K562 (cell line): Measurements from ENCODE around the gene JAK3. TPM values are rescaled to one million over a fixed set of nuclear protein-coding genes. Genes with fewer than 3 reads are reported as not detected.

Experiments used
- CAMTA2 ChIP-seq: fragments of 250-450 bp; sonication (Bioruptor Pico); conservative IDR thresholded peaks from 2 replicates; pipeline ENCODE4 v1.5.1; 2022
- CBX3 ChIP-seq, 2 experiments: IDR thresholded peaks; 1 replicate in 1 of 2; 2 replicates in 1 of 2; pipeline ENCODE4 v1.6.1; 2012; ENCODE audit warnings: inconsistent platforms in 2 of 2, low read length in 2 of 2, borderline replicate concordance in 1 of 2, control low read depth in 1 of 2
- CHD7 ChIP-seq: fragments of 200-600 bp; sonication (generic); IDR thresholded peaks from one replicate; pipeline ENCODE4 v1.6.1; 2012; ENCODE audit warnings: mild to moderate bottlenecking, low read depth, low read length, inconsistent platforms
- CREB3 ChIP-seq: fragments of 450-650 bp; conservative IDR thresholded peaks from 2 replicates; pipeline ENCODE4 v1.6.1; 2016; ENCODE audit warnings: missing genetic modification characterization, low read depth, mild to moderate bottlenecking, missing compliant biosample characterization, moderate library complexity
- EHMT2 ChIP-seq: fragments of 450-650 bp; IDR thresholded peaks from 2 replicates; pipeline ENCODE4 v1.6.1; 2018; ENCODE audit warnings: antibody characterized with exemption
- HDAC2 ChIP-seq: fragments of 450-650 bp; IDR thresholded peaks from 2 replicates; pipeline ENCODE4 v1.6.1; 2016; ENCODE audit warnings: mild to moderate bottlenecking
- HEY1 ChIP-seq: fragments of 250-450 bp; sonication (Bioruptor Pico); IDR thresholded peaks from 2 replicates; pipeline ENCODE4 v1.5.0; 2020; ENCODE audit warnings: mild to moderate bottlenecking, moderate library complexity, borderline replicate concordance
- MECOM ChIP-seq: fragments of 250-450 bp; sonication (Bioruptor Pico); IDR thresholded peaks from 2 replicates; pipeline ENCODE4 v1.8.0; 2022; ENCODE audit warnings: inconsistent platforms
- MIER1 ChIP-seq: fragments of 450-650 bp; IDR thresholded peaks from 2 replicates; pipeline ENCODE4 v1.6.1; 2016; ENCODE audit warnings: antibody characterized with exemption, mild to moderate bottlenecking, low read depth
- NFE2 ChIP-seq: IDR thresholded peaks from 2 replicates; pipeline ENCODE4 v1.6.1; 2014; ENCODE audit warnings: antibody characterized with exemption, low read depth
- ZNF12 ChIP-seq: sonication (generic); formaldehyde crosslinking; IDR thresholded peaks from 2 replicates; pipeline ENCODE4 v1.4.0; 2020; ENCODE audit warnings: mild to moderate bottlenecking, missing genetic modification reagents
- ZNF431 ChIP-seq: sonication (generic); formaldehyde crosslinking; IDR thresholded peaks from 2 replicates; pipeline ENCODE4 v1.8.0; 2022; ENCODE audit warnings: mild to moderate bottlenecking, missing genetic modification reagents
- ZNF511 ChIP-seq: sonication (generic); formaldehyde crosslinking; IDR thresholded peaks from 2 replicates; pipeline ENCODE4 v1.8.0; 2022; ENCODE audit warnings: mild to moderate bottlenecking, missing genetic modification reagents
- polyA plus RNA-seq, 8 experiments: library from polyadenylated mRNA; depleted of rRNA in 4 of 8; stranded (reverse) in 5 of 8; unstranded in 3 of 8; fragments of >200 nt; fragmentation: Nextera tagmentation in 2 of 8; fragmentation: Illumina TruSeq in 1 of 8; extraction: Ambion mirVana in 2 of 8; extraction: Trizol in 1 of 8; gene quantifications; 2 replicates each; pipeline versions ENCODE4 v1.2.1 to v1.2.3, GENCODE V29; 2011 to 2014; ENCODE audit warnings: inconsistent platforms in 1 of 8, missing spikeins in 1 of 8
- total RNA-seq, 7 experiments: library from RNA; depleted of rRNA in 6 of 7; stranded (reverse); fragments of >200 nt in 6 of 7; fragmentation: Illumina TruSeq in 2 of 7; extraction: Trizol in 2 of 7; gene quantifications; 2 replicates each; pipeline versions ENCODE4 v1.2.1 to v1.2.3, GENCODE V29; 2011 to 2021; ENCODE audit warnings: low replicate concordance in 1 of 7

Gene JAK3
- total and polyA plus RNA-seq, 9 of the 15 experiments (the other 6 are each of a cell fraction or from before 2014, with no cell fraction given), result 0.01 to 0.18 (median 0.07) TPM; not detected in 1

- TF ChIP-seq ZNF511 (CRISPR knock-in tag) (peak; percentile 92), ZNF12 (no peak), HEY1 (CRISPR knock-in tag) (no peak), MECOM (0 out of 2 replicates have a peak, but pooled peaks have one; percentile 7), CAMTA2 (CRISPR knock-in tag) (no peak), EHMT2 (peak; percentile 99), ZNF431 (CRISPR knock-in tag) (0 out of 2 replicates have a peak, but pooled peaks have one; percentile 19), HDAC2 (peak; percentile 84), MIER1 (peak; percentile 99), CHD7 (no peak), NFE2 (peak; percentile 24; the same call in 1 of the 2 replicates), CREB3 (tag) (peak; percentile 83), CBX3 (IDR thresholded peaks at IDR 0.05; ENCODE audit: borderline replicate concordance in 1 of 2, low read length in 2 of 2) (0 out of 3 replicates have a peak, but pooled peaks of 1 of the 2 experiments have one; percentile 26)
Measured at GRCh38 chr19:17889609-17890214, 41.9 kb upstream of the JAK3 start (continued).
